ENCODE data around the gene PHC2.

- TF ChIP-seq, protein P1, sequence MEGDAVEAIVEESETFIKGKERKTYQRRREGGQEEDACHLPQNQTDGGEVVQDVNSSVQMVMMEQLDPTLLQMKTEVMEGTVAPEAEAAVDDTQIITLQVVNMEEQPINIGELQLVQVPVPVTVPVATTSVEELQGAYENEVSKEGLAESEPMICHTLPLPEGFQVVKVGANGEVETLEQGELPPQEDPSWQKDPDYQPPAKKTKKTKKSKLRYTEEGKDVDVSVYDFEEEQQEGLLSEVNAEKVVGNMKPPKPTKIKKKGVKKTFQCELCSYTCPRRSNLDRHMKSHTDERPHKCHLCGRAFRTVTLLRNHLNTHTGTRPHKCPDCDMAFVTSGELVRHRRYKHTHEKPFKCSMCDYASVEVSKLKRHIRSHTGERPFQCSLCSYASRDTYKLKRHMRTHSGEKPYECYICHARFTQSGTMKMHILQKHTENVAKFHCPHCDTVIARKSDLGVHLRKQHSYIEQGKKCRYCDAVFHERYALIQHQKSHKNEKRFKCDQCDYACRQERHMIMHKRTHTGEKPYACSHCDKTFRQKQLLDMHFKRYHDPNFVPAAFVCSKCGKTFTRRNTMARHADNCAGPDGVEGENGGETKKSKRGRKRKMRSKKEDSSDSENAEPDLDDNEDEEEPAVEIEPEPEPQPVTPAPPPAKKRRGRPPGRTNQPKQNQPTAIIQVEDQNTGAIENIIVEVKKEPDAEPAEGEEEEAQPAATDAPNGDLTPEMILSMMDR (IDR thresholded peaks at IDR 0.05) = no peak
- TF ChIP-seq POLR2A (IDR thresholded peaks at IDR 0.05) = no peak
Observed at GRCh38 chr1:33342041-33342723, 88.7 kb downstream of the PHC2 start.

All from lower leg skin (tissue), 3 donors.